Chondrocyte (in vitro differentiated cells): ENCODE data around the gene TAS2R43. TPM values are rescaled to one million over a fixed set of nuclear protein-coding genes. Genes with fewer than 3 reads are reported as not detected.
"Not testable (repeated sequence)": the region's sequence is repeated elsewhere in the genome, so short reads cannot be mapped to it uniquely, and the experiment has no call there.

ENCODE experiments used
- DNase-seq: peaks from one replicate; pipeline ENCODE4 v3.0.0; 2021; ENCODE audit warnings: mixed read lengths, low spot score
- H3K27ac Mint-ChIP-seq: one replicate; pipeline ENCODE4 v1.8.0; 2021; ENCODE audit warnings: mild to moderate bottlenecking, moderate library complexity, mixed read lengths; ENCODE audit not compliant: unreplicated experiment
- H3K27me3 Mint-ChIP-seq: 2 replicates; pipeline ENCODE4 v1.8.0; 2021; ENCODE audit warnings: low read depth, mixed read lengths
- H3K36me3 Mint-ChIP-seq: 2 replicates; pipeline ENCODE4 v1.8.0; 2021; ENCODE audit warnings: low read depth, mixed read lengths
- H3K4me1 Mint-ChIP-seq: 2 replicates; pipeline ENCODE4 v1.8.0; 2021; ENCODE audit warnings: low read depth, mild to moderate bottlenecking, mixed read lengths
- H3K4me3 Mint-ChIP-seq: one replicate; pipeline ENCODE4 v1.8.0; 2021; ENCODE audit warnings: mild to moderate bottlenecking, moderate library complexity, mixed read lengths; ENCODE audit not compliant: unreplicated experiment
- H3K9me3 Mint-ChIP-seq: 2 replicates; pipeline ENCODE4 v1.8.0; 2021; ENCODE audit warnings: low read depth, mixed read lengths
- CTCF ChIP-seq: fragments of 200-600 bp; sonication (generic); IDR thresholded peaks from 2 replicates; pipeline ENCODE4 v1.5.0; 2021; ENCODE audit warnings: antibody characterized with exemption, mild to moderate bottlenecking, moderate library complexity
- total RNA-seq: library from RNA; stranded (reverse); gene quantifications from 3 replicates; pipeline ENCODE4 v1.2.1, GENCODE V29; 2021

Gene TAS2R43
- total RNA-seq, 1 donor from 2014 or later = 0.22 TPM

GRCh38 chr12:11130999-11131398, 38.9 kb upstream of the TAS2R43 start:
- peaks cover 1% of the 10 kb centered on the region for H3K36me3 Mint-ChIP-seq
- H3K4me1 Mint-ChIP-seq = peaks cover 4% of the 10 kb centered on the region
- no peaks in the 10 kb centered on the region for H3K27me3 Mint-ChIP-seq
- DNase-seq = no peak
- H3K9me3 Mint-ChIP-seq = peaks cover 3% of the 10 kb centered on the region
- H3K27ac Mint-ChIP-seq = no peak overlapping the region
- TF ChIP-seq CTCF = no peak
- no peak overlapping the region for H3K4me3 Mint-ChIP-seq

- no peak overlapping the region for H3K27ac Mint-ChIP-seq
- H3K4me3 Mint-ChIP-seq = no peak overlapping the region
- peaks cover 1% of the 10 kb centered on the region for H3K36me3 Mint-ChIP-seq
- H3K27me3 Mint-ChIP-seq = no peaks in the 10 kb centered on the region
- DNase-seq = no peak
- H3K9me3 Mint-ChIP-seq = peaks cover 3% of the 10 kb centered on the region
- TF ChIP-seq CTCF = no peak
- H3K4me1 Mint-ChIP-seq = peaks cover 4% of the 10 kb centered on the region
Measured at GRCh38 chr12:11130382-11130781, 38.3 kb upstream of the TAS2R43 start.

GRCh38 chr12:11114130-11114529, 22.0 kb upstream of the TAS2R43 start:
- peaks cover 56% of the 10 kb centered on the region for H3K9me3 Mint-ChIP-seq
- not testable (repeated sequence) for H3K27ac Mint-ChIP-seq
- H3K4me1 Mint-ChIP-seq = peaks cover 14% of the 10 kb centered on the region

GRCh38 chr12:11111213-11111612, 19.1 kb upstream of the TAS2R43 start:
- not testable (repeated sequence) for H3K4me3 Mint-ChIP-seq, H3K27me3 Mint-ChIP-seq, H3K27ac Mint-ChIP-seq, DNase-seq, H3K4me1 Mint-ChIP-seq
- Mint-ChIP-seq H3K36me3 (peaks cover 14% of the 10 kb centered on the region), H3K9me3 (peaks cover 48% of the 10 kb centered on the region)

More at GRCh38 chr12:11114130-11114529, 22.0 kb upstream of the TAS2R43 start:
- H3K4me3 Mint-ChIP-seq, DNase-seq, H3K27me3 Mint-ChIP-seq: not testable (repeated sequence)
- H3K36me3 Mint-ChIP-seq = peaks cover 12% of the 10 kb centered on the region

GRCh38 chr12:11108862-11109261, 16.7 kb upstream of the TAS2R43 start:
- Mint-ChIP-seq H3K4me3 (no peak overlapping the region), H3K4me1 (no peaks in the 10 kb centered on the region), H3K27ac (no peak overlapping the region), H3K36me3 (peaks cover 17% of the 10 kb centered on the region), H3K27me3 (no peaks in the 10 kb centered on the region), H3K9me3 (peaks cover 47% of the 10 kb centered on the region)
- no peak for DNase-seq
- no peak for TF ChIP-seq CTCF

GRCh38 chr12:11107719-11108118, 15.6 kb upstream of the TAS2R43 start:
- peaks cover 20% of the 10 kb centered on the region for H3K36me3 Mint-ChIP-seq
- H3K27me3 Mint-ChIP-seq = no peaks in the 10 kb centered on the region
- H3K4me1 Mint-ChIP-seq = no peaks in the 10 kb centered on the region
- H3K9me3 Mint-ChIP-seq = peaks cover 42% of the 10 kb centered on the region
- TF ChIP-seq CTCF = no peak
- DNase-seq = no peak
- no peak overlapping the region for H3K27ac Mint-ChIP-seq
- no peak overlapping the region for H3K4me3 Mint-ChIP-seq
